ENCODE data around the gene KIF2B.

- TF ChIP-seq CTCF (IDR thresholded peaks at IDR 0.05) (no peak), POLR2A (IDR thresholded peaks at IDR 0.05) (no peak)
These were observed 769 bp downstream of the KIF2B start for GRCh38 chr17:53823341-53824050.

All from uterus (tissue), 2 donors.